Activated CD8-positive, alpha-beta memory T cell treated with anti-CD3 and anti-CD28 coated beads for 24 hours (primary cell): Measurements from ENCODE around the gene RPTOR.
"Not testable (repeated sequence)": the region's sequence is repeated elsewhere in the genome, so short reads cannot be mapped to it uniquely, and the experiment has no call there.

ENCODE experiments used
- DNase-seq: peaks from one replicate; pipeline ENCODE4 v3.0.0-alpha.2; 2020

Gene RPTOR

GRCh38 chr17:80802626-80803450, 258.2 kb downstream of the RPTOR start:
- no peak for DNase-seq

GRCh38 chr17:80803451-80804428, 259.1 kb downstream of the RPTOR start:
- DNase-seq: peak; percentile 44

- DNase-seq: peak; percentile 46
Observed at GRCh38 chr17:80804466-80804865, 259.8 kb downstream of the RPTOR start.

- DNase-seq: peak; percentile 50
Observed at GRCh38 chr17:80805032-80805751, 260.6 kb downstream of the RPTOR start.

GRCh38 chr17:80807014-80807413, 262.4 kb downstream of the RPTOR start:
- DNase-seq: no peak

- DNase-seq: no peak
Observed at GRCh38 chr17:80807882-80808281, 263.2 kb downstream of the RPTOR start.

GRCh38 chr17:80811181-80812105, 266.8 kb downstream of the RPTOR start:
- no peak for DNase-seq

GRCh38 chr17:80812362-80813088, 267.9 kb downstream of the RPTOR start:
- no peak for DNase-seq

GRCh38 chr17:80813318-80813717, 268.7 kb downstream of the RPTOR start:
- no peak for DNase-seq

GRCh38 chr17:80814491-80814890, 269.9 kb downstream of the RPTOR start:
- no peak for DNase-seq

GRCh38 chr17:80815151-80815681, 270.6 kb downstream of the RPTOR start:
- DNase-seq: no peak

- not testable (repeated sequence) for DNase-seq
Observed at GRCh38 chr17:80815718-80816117, 271.1 kb downstream of the RPTOR start.

- no peak for DNase-seq
Observed at GRCh38 chr17:80816241-80817103, 271.8 kb downstream of the RPTOR start.

- DNase-seq: no peak
Observed at GRCh38 chr17:80817321-80817845, 272.7 kb downstream of the RPTOR start.

- no peak for DNase-seq
Observed at GRCh38 chr17:80817861-80818260, 273.2 kb downstream of the RPTOR start.

- DNase-seq: no peak
Observed at GRCh38 chr17:80818871-80819270, 274.2 kb downstream of the RPTOR start.

- no peak for DNase-seq
Observed at GRCh38 chr17:80819422-80820164, 275.0 kb downstream of the RPTOR start.

GRCh38 chr17:80820331-80820730, 275.7 kb downstream of the RPTOR start:
- DNase-seq: no peak

- no peak for DNase-seq
Observed at GRCh38 chr17:80821546-80821945, 276.9 kb downstream of the RPTOR start.
